SK-N-SH (cell line): ENCODE results near the gene PRKCA.

Experiments
- ELF1 ChIP-seq: IDR thresholded peaks from 2 replicates; pipeline ENCODE4 v1.4.0; 2012
- EP300 ChIP-seq, 2 experiments: IDR thresholded peaks; 2 replicates each; pipeline versions ENCODE4 v1.4.0 to v1.6.1; 2012; ENCODE audit warnings: borderline replicate concordance in 1 of 2, low read depth in 1 of 2, low read length in 1 of 2
- FOXJ3 ChIP-seq: sonication (generic); formaldehyde crosslinking; IDR thresholded peaks from 2 replicates; pipeline ENCODE4 v1.5.1; 2020; ENCODE audit warnings: mild to moderate bottlenecking, missing genetic modification reagents
- POLR2AphosphoS5 ChIP-seq: IDR thresholded peaks from 2 replicates; pipeline ENCODE4 v1.6.1; 2012; ENCODE audit warnings: low read depth, low read length
- RAD21 ChIP-seq: IDR thresholded peaks from 2 replicates; pipeline ENCODE4 v1.6.1; 2012; ENCODE audit warnings: mild to moderate bottlenecking, low read length
- RCOR1 ChIP-seq: fragments of 150-350 bp; IDR thresholded peaks from 2 replicates; pipeline ENCODE4 v1.6.1; 2017; ENCODE audit warnings: antibody characterized with exemption, low read length
- SIN3A ChIP-seq: IDR thresholded peaks from 2 replicates; pipeline ENCODE4 v1.6.1; 2012; ENCODE audit warnings: low read depth, mild to moderate bottlenecking, low read length, moderate library complexity, borderline replicate concordance
- TF ChIP-seq, protein P1 (sequence below): IDR thresholded peaks from 2 replicates; pipeline ENCODE4 v1.4.0; 2012; ENCODE audit warnings: low read depth
- TF ChIP-seq, protein P2 (sequence below): fragments of 150-350 bp; IDR thresholded peaks from 2 replicates; pipeline ENCODE4 v1.6.1; 2017; ENCODE audit warnings: antibody characterized with exemption, low read length, low read depth, borderline replicate concordance
- TF ChIP-seq, protein P3 (sequence below): fragments of 200-600 bp; sonication (generic); IDR thresholded peaks from 2 replicates; pipeline ENCODE4 v1.6.1; 2017; ENCODE audit warnings: antibody characterized with exemption, mild to moderate bottlenecking, moderate library complexity
- TF ChIP-seq, protein P4 (sequence below): IDR thresholded peaks from 2 replicates; pipeline ENCODE4 v1.4.0; 2012; ENCODE audit warnings: low read depth, borderline replicate concordance

DNA sequence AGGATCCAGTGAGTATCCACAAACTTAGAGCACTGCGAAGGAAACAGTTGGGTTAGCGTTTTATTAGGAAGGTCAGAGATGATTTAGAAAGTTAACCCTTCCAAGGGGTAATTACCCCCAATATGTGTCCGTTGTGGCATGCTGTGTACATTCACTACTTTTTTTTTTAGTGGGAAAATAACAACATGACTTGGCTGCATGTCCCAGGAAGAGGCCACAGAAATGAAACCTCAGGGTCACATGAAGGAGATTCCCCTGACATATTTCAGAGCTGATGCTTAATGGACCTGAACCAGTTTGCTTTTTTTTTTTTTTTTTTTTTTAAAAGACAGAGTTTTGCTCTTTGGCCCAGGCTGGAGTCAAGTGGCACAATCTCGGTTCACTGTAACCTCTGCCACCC is 167.5 kb downstream of the PRKCA start:
- TF ChIP-seq, protein P1, sequence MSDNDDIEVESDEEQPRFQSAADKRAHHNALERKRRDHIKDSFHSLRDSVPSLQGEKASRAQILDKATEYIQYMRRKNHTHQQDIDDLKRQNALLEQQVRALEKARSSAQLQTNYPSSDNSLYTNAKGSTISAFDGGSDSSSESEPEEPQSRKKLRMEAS = no peak
- no peak for TF ChIP-seq EP300 (IDR thresholded peaks at IDR 0.05; ENCODE audit: borderline replicate concordance in 1 of 2, low read depth in 1 of 2, low read length in 1 of 2)
- TF ChIP-seq SIN3A = no peak
- TF ChIP-seq, protein P2, sequence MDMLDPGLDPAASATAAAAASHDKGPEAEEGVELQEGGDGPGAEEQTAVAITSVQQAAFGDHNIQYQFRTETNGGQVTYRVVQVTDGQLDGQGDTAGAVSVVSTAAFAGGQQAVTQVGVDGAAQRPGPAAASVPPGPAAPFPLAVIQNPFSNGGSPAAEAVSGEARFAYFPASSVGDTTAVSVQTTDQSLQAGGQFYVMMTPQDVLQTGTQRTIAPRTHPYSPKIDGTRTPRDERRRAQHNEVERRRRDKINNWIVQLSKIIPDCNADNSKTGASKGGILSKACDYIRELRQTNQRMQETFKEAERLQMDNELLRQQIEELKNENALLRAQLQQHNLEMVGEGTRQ = no peak
- no peak for TF ChIP-seq RCOR1
- TF ChIP-seq, protein P3, sequence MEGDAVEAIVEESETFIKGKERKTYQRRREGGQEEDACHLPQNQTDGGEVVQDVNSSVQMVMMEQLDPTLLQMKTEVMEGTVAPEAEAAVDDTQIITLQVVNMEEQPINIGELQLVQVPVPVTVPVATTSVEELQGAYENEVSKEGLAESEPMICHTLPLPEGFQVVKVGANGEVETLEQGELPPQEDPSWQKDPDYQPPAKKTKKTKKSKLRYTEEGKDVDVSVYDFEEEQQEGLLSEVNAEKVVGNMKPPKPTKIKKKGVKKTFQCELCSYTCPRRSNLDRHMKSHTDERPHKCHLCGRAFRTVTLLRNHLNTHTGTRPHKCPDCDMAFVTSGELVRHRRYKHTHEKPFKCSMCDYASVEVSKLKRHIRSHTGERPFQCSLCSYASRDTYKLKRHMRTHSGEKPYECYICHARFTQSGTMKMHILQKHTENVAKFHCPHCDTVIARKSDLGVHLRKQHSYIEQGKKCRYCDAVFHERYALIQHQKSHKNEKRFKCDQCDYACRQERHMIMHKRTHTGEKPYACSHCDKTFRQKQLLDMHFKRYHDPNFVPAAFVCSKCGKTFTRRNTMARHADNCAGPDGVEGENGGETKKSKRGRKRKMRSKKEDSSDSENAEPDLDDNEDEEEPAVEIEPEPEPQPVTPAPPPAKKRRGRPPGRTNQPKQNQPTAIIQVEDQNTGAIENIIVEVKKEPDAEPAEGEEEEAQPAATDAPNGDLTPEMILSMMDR = no peak
- TF ChIP-seq POLR2AphosphoS5 = no peak
- TF ChIP-seq RAD21 = no peak
- no peak for TF ChIP-seq ELF1
- TF ChIP-seq, protein P4, sequence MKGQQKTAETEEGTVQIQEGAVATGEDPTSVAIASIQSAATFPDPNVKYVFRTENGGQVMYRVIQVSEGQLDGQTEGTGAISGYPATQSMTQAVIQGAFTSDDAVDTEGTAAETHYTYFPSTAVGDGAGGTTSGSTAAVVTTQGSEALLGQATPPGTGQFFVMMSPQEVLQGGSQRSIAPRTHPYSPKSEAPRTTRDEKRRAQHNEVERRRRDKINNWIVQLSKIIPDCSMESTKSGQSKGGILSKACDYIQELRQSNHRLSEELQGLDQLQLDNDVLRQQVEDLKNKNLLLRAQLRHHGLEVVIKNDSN = no peak
- no peak for TF ChIP-seq FOXJ3 (CRISPR knock-in tag)
